Measurements from ENCODE around the gene SMAD9.

DNA sequence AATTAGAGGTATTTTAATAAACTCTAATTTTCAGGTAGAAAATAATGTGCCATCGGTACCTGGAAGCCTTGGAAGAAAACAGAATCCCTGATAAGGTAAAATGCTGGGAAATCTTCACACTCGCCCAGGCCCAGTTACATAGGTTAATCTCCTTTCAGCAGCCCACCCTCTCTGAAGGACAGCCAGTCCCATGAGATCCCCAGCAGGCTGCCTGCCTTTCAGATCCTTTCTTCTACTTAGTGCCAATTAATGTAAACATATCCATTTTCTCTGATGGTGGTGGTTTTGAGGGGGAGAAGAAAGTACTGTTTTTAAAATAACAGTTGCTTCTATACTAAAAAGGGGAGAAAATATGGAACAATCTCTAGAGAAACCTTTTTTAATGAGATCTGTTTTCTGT, 12.2 kb downstream of the SMAD9 start:
- no peak for TF ChIP-seq POLR2AphosphoS5 (IDR thresholded peaks at IDR 0.05; ENCODE audit: low read depth, low read length)
- no peak for TF ChIP-seq SIN3A (IDR thresholded peaks at IDR 0.05; ENCODE audit: borderline replicate concordance, insufficient read depth, low read length)
- no peak for TF ChIP-seq FOXP2 (optimal IDR thresholded peaks at IDR 0.05; ENCODE audit: borderline replicate concordance, extremely low read depth, extremely low read length, insufficient read depth)
- TF ChIP-seq, protein P1, sequence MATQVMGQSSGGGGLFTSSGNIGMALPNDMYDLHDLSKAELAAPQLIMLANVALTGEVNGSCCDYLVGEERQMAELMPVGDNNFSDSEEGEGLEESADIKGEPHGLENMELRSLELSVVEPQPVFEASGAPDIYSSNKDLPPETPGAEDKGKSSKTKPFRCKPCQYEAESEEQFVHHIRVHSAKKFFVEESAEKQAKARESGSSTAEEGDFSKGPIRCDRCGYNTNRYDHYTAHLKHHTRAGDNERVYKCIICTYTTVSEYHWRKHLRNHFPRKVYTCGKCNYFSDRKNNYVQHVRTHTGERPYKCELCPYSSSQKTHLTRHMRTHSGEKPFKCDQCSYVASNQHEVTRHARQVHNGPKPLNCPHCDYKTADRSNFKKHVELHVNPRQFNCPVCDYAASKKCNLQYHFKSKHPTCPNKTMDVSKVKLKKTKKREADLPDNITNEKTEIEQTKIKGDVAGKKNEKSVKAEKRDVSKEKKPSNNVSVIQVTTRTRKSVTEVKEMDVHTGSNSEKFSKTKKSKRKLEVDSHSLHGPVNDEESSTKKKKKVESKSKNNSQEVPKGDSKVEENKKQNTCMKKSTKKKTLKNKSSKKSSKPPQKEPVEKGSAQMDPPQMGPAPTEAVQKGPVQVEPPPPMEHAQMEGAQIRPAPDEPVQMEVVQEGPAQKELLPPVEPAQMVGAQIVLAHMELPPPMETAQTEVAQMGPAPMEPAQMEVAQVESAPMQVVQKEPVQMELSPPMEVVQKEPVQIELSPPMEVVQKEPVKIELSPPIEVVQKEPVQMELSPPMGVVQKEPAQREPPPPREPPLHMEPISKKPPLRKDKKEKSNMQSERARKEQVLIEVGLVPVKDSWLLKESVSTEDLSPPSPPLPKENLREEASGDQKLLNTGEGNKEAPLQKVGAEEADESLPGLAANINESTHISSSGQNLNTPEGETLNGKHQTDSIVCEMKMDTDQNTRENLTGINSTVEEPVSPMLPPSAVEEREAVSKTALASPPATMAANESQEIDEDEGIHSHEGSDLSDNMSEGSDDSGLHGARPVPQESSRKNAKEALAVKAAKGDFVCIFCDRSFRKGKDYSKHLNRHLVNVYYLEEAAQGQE (IDR thresholded peaks at IDR 0.05; ENCODE audit: insufficient read depth in 1 of 2, low read depth in 2 of 2, low read length in 2 of 2), result no peak
- TF ChIP-seq TAF1 (IDR thresholded peaks at IDR 0.05; ENCODE audit: borderline replicate concordance, insufficient read depth, low read length), result no peak
